ENCODE results near the gene CARD16. TPM values are rescaled to one million over a fixed set of nuclear protein-coding genes. Genes with fewer than 3 reads are reported as not detected.

The CARD16 gene
- total RNA-seq, 1 experiment from 2014 or later = not detected

- no peak overlapping the region for H3K27ac Mint-ChIP-seq
- no peak overlapping the region for H3K4me3 Mint-ChIP-seq
- H3K27me3 Mint-ChIP-seq (ENCODE audit: low read depth) = no peaks in the 10 kb centered on the region
- POLR2A ChIA-PET = no interaction called here
- ATAC-seq = no peak
- no peak for DNase-seq (ENCODE audit: low spot score)
- CTCF ChIA-PET = no interaction called here
- TF ChIP-seq JUN (CRISPR knock-in tag; IDR thresholded peaks at IDR 0.05) (no peak), ZNF396 (CRISPR knock-in tag; IDR thresholded peaks at IDR 0.05; ENCODE audit: borderline replicate concordance) (no peak), STAT6 (CRISPR knock-in tag; conservative IDR thresholded peaks at IDR 0.05; ENCODE audit: low read depth) (no peak), FOXK1 (CRISPR knock-in tag; IDR thresholded peaks at IDR 0.05) (no peak), ZNF671 (CRISPR knock-in tag; IDR thresholded peaks at IDR 0.05) (no peak), NFYB (CRISPR knock-in tag; conservative IDR thresholded peaks at IDR 0.05; ENCODE audit: low read depth) (no peak), ATF6 (CRISPR knock-in tag; IDR thresholded peaks at IDR 0.05) (no peak), ZNF532 (CRISPR knock-in tag; IDR thresholded peaks at IDR 0.05; ENCODE audit: borderline replicate concordance) (no peak), ZNF281 (CRISPR knock-in tag; IDR thresholded peaks at IDR 0.05) (no peak), KAT7 (CRISPR knock-in tag; IDR thresholded peaks at IDR 0.05; ENCODE audit: borderline replicate concordance) (no peak), ZNF232 (CRISPR knock-in tag; IDR thresholded peaks at IDR 0.05) (no peak), SP1 (CRISPR knock-in tag; conservative IDR thresholded peaks at IDR 0.05) (no peak), CREM (CRISPR knock-in tag; IDR thresholded peaks at IDR 0.05) (no peak)
- no peaks in the 10 kb centered on the region for H3K9me3 Mint-ChIP-seq
- no peaks in the 10 kb centered on the region for H3K36me3 Mint-ChIP-seq
- H3K4me1 Mint-ChIP-seq = no peaks in the 10 kb centered on the region
Measured at GRCh38 chr11:105056446-105056845, 11.3 kb upstream of the CARD16 start.

GRCh38 chr11:105054723-105055493 lies 9.8 kb upstream of the CARD16 start:
- CTCF ChIA-PET = no interaction called here
- no peaks in the 10 kb centered on the region for H3K36me3 Mint-ChIP-seq
- no peak for ATAC-seq
- no peak overlapping the region for H3K27ac Mint-ChIP-seq
- no peaks in the 10 kb centered on the region for H3K9me3 Mint-ChIP-seq
- DNase-seq (ENCODE audit: low spot score) = no peak
- POLR2A ChIA-PET = no interaction called here
- H3K4me1 Mint-ChIP-seq = no peaks in the 10 kb centered on the region
- no peak overlapping the region for H3K4me3 Mint-ChIP-seq
- no peaks in the 10 kb centered on the region for H3K27me3 Mint-ChIP-seq (ENCODE audit: low read depth)
- no peak for TF ChIP-seq MAX (CRISPR knock-in tag; IDR thresholded peaks at IDR 0.05)
- TF ChIP-seq SMAD3 (CRISPR knock-in tag; IDR thresholded peaks at IDR 0.05; ENCODE audit: borderline replicate concordance) = no peak
- no peak for TF ChIP-seq ZNF317 (CRISPR knock-in tag; IDR thresholded peaks at IDR 0.05; ENCODE audit: borderline replicate concordance, low read depth)
- TF ChIP-seq NR1H2 (CRISPR knock-in tag; IDR thresholded peaks at IDR 0.05) = no peak
- TF ChIP-seq ZNF263 (CRISPR knock-in tag; IDR thresholded peaks at IDR 0.05; ENCODE audit: low read depth) = no peak
- no peak for TF ChIP-seq ZMAT4 (CRISPR knock-in tag; IDR thresholded peaks at IDR 0.05)
- no peak for TF ChIP-seq ATF2 (CRISPR knock-in tag; IDR thresholded peaks at IDR 0.05; ENCODE audit: borderline replicate concordance, low read depth)
